ENCODE measurements around the gene ANGPTL4. TPM values are rescaled to one million over a fixed set of nuclear protein-coding genes. Genes with fewer than 3 reads are reported as not detected.

The ANGPTL4 gene
- total and polyA plus RNA-seq, 9 of the 15 experiments (the other 6 are each of a cell fraction or from before 2014, with no cell fraction given): 0.05 to 0.77 (median 0.22) TPM; not detected in 4

GRCh38 chr19:8352134-8352827, 11.7 kb upstream of the ANGPTL4 start:
- H3K4me3 ChIP-seq: no peak overlapping the region
- 8% methylated on average over 6 of the region's 10 CpGs for whole genome bisulfite sequencing (ENCODE audit: insufficient coverage, low coverage, missing lambda C conversion rate)
- H3K9me3 ChIP-seq (replicated peaks; ENCODE audit: control insufficient read depth, insufficient read depth, low read depth, low read length): no peaks in the 10 kb centered on the region
- peak overlapping the region in 1 of 2 experiments; percentile 73; a peak in 1 of 4 replicates for H3K9ac ChIP-seq (ENCODE audit: insufficient read depth in 1 of 2, low read depth in 2 of 2, low read length in 2 of 2)
- H4K20me1 ChIP-seq (replicated peaks; ENCODE audit: control insufficient read depth, insufficient read depth, low read length): no peaks in the 10 kb centered on the region
- no peak for FAIRE-seq
- no TSS peak for BruUV-seq (replicated peaks)
- no peak overlapping the region for H3K27ac ChIP-seq (ENCODE audit: extremely low read depth, low read depth, low read length)
- peaks cover 9 to 18% of the 10 kb centered on the region in 2 experiments; a peak in 4 of 5 replicates for H3K4me1 ChIP-seq (replicated peaks in 1 of 2; ENCODE audit: control insufficient read depth in 2 of 2, insufficient read depth in 2 of 2, low read length in 2 of 2)
- H3K79me2 ChIP-seq (ENCODE audit: control insufficient read depth, insufficient read depth, low read length): no peaks in the 10 kb centered on the region
- in situ Hi-C loops (cut with MboI): no loop called here
- ATAC-seq: no peak
- DNase-seq (ENCODE audit: extremely low read depth in 1 of 4, low spot score in 3 of 4): no peak
- no peak overlapping the region for H3K4me2 ChIP-seq (ENCODE audit: insufficient read depth, low read length)
- peaks cover 2 to 11% of the 10 kb centered on the region in 2 experiments; a peak in 4 of 5 replicates for H3K27me3 ChIP-seq (ENCODE audit: control insufficient read depth in 2 of 2, insufficient read depth in 2 of 2, low read length in 2 of 2)
- H3K36me3 ChIP-seq (ENCODE audit: control insufficient read depth, insufficient read depth, low read length): no peaks in the 10 kb centered on the region
- POLR2A ChIA-PET: interaction anchor here (0.6 to 1.2 kb wide), 5 partner anchors 31 to 1822 kb away, joined by 3 to 6 read pairs (median 3); partner anchors contain the start of genes NDUFA7, RAB11B, RPS28 and TNFSF9
- CTCF ChIA-PET (ENCODE audit: low intra/inter-chr PET ratio): interaction anchor here (0.6 to 2.2 kb wide), 4 partner anchors 10 to 233 kb away, joined by 3 to 8 read pairs (median 3); no protein-coding TSS in a partner anchor
- H3K9me1 ChIP-seq (ENCODE audit: control insufficient read depth, insufficient read depth, low read length): no peaks in the 10 kb centered on the region
- intact Hi-C loops (cut with micrococcal nuclease): loop anchor here (5.0 kb wide), 2 partner anchors 155 to 225 kb away; partner anchors contain the start of gene MYO1F
- no peak overlapping the region for H2AFZ ChIP-seq (ENCODE audit: low read depth, low read length)
- TF ChIP-seq BCLAF1 (IDR thresholded peaks at IDR 0.05; ENCODE audit: borderline replicate concordance in 1 of 2, control insufficient read depth in 1 of 2, low read depth in 2 of 2, low read length in 1 of 2) (peak in 1 of 2 experiments; percentile 51; a peak in 1 of 4 replicates), NKRF (IDR thresholded peaks at IDR 0.05; ENCODE audit: borderline replicate concordance) (0 out of 2 replicates have a peak, but pooled peaks have one; percentile 17), HLTF (IDR thresholded peaks at IDR 0.05) (no peak), GATAD2A (IDR thresholded peaks at IDR 0.05) (0 out of 2 replicates have a peak, but pooled peaks have one; percentile 19), MLLT1 (IDR thresholded peaks at IDR 0.05) (peak; percentile 15 to 51; a peak in 1 of 4 replicates), NRF1 (conservative IDR thresholded peaks at IDR 0.05 in 1 of 2, IDR thresholded peaks at IDR 0.05 in 1 of 2) (0 out of 4 replicates have a peak, but pooled peaks of 1 of the 2 experiments have one; percentile 38), ARHGAP35 (IDR thresholded peaks at IDR 0.05; ENCODE audit: partially characterized antibody) (peak; percentile 70), EHMT2 (IDR thresholded peaks at IDR 0.05) (peak; percentile 29; the same call in 1 of the 2 replicates), MTA1 (IDR thresholded peaks at IDR 0.05; ENCODE audit: borderline replicate concordance) (peak; percentile 79), THRAP3 (IDR thresholded peaks at IDR 0.05; ENCODE audit: borderline replicate concordance) (0 out of 2 replicates have a peak, but pooled peaks have one; percentile 42), ELF4 (CRISPR knock-in tag; IDR thresholded peaks at IDR 0.05) (0 out of 2 replicates have a peak, but pooled peaks have one; percentile 50), CC2D1A (IDR thresholded peaks at IDR 0.05) (0 out of 2 replicates have a peak, but pooled peaks have one; percentile 25), ZNF384 (IDR thresholded peaks at IDR 0.05; ENCODE audit: low read depth, low read length) (peak; percentile 78), RBBP5 (IDR thresholded peaks at IDR 0.05; ENCODE audit: borderline replicate concordance, insufficient read depth, low read length, poor library complexity, severe bottlenecking) (no peak)
